Loucy (cell line): ENCODE data around the gene AMY2B.
"Not testable (repeated sequence)": the region's sequence is repeated elsewhere in the genome, so short reads cannot be mapped to it uniquely, and the experiment has no call there.

Experiments
- H2AFZ ChIP-seq: fragments of 200-600 bp; sonication (generic); 2 replicates; pipeline ENCODE4 v1.6.0; 2016; ENCODE audit warnings: antibody characterized with exemption, mild to moderate bottlenecking, low read length, moderate library complexity
- H3F3A ChIP-seq: fragments of 200-600 bp; 2 replicates; pipeline ENCODE4 v1.6.0; 2016; ENCODE audit warnings: antibody characterized with exemption, low read depth, mild to moderate bottlenecking
- H3K27me3 ChIP-seq: fragments of 200-600 bp; sonication (generic); 2 replicates; pipeline ENCODE4 v1.6.1; 2014; ENCODE audit warnings: low read length, mild to moderate bottlenecking; ENCODE audit not compliant: insufficient read depth, poor library complexity, severe bottlenecking
- H3K36me3 ChIP-seq: fragments of 200-600 bp; sonication (generic); 2 replicates; pipeline ENCODE4 v1.6.1; 2016; ENCODE audit warnings: low read length; ENCODE audit not compliant: insufficient read depth
- H3K4me1 ChIP-seq: fragments of 200-600 bp; sonication (generic); 2 replicates; pipeline ENCODE4 v1.5.1; 2014; ENCODE audit warnings: low read length, mild to moderate bottlenecking; ENCODE audit not compliant: insufficient read depth, poor library complexity, severe bottlenecking
- H3K4me2 ChIP-seq: fragments of 200-600 bp; sonication (generic); 2 replicates; pipeline ENCODE4 v1.6.0; 2014; ENCODE audit warnings: antibody characterized with exemption, low read length, low read depth, mild to moderate bottlenecking; ENCODE audit not compliant: poor library complexity, severe bottlenecking
- H3K4me3 ChIP-seq: fragments of 200-600 bp; sonication (generic); 2 replicates; pipeline ENCODE4 v1.5.1; 2014; ENCODE audit warnings: low read length, mild to moderate bottlenecking, mixed read lengths; ENCODE audit not compliant: poor library complexity, severe bottlenecking
- H3K79me2 ChIP-seq: fragments of 200-600 bp; sonication (generic); 2 replicates; pipeline ENCODE4 v1.6.1; 2014; ENCODE audit warnings: low read length; ENCODE audit not compliant: insufficient read depth
- H3K9ac ChIP-seq: fragments of 200-600 bp; sonication (generic); 2 replicates; pipeline ENCODE4 v1.6.0; 2014; ENCODE audit warnings: mild to moderate bottlenecking, low read depth, low read length, moderate library complexity; ENCODE audit not compliant: poor library complexity, severe bottlenecking
- H3K9me2 ChIP-seq: fragments of 200-600 bp; sonication (generic); replicated peaks from 2 replicates; pipeline ENCODE4 v1.6.1; 2016; ENCODE audit warnings: low read depth, low read length, mixed read lengths
- H3K9me3 ChIP-seq: fragments of 200-600 bp; sonication (generic); 2 replicates; pipeline ENCODE4 v1.6.1; 2014; ENCODE audit warnings: mild to moderate bottlenecking, antibody characterized with exemption, low read length, low read depth; ENCODE audit not compliant: insufficient read depth
- H4K20me1 ChIP-seq: fragments of 200-600 bp; sonication (generic); 2 replicates; pipeline ENCODE4 v1.6.0; 2014; ENCODE audit warnings: antibody characterized with exemption, low read length, mild to moderate bottlenecking; ENCODE audit not compliant: insufficient read depth, poor library complexity, severe bottlenecking
- EZH2phosphoT487 ChIP-seq: fragments of 200-600 bp; IDR thresholded peaks from 2 replicates; pipeline ENCODE4 v1.6.1; 2018; ENCODE audit warnings: antibody characterized with exemption, mild to moderate bottlenecking, moderate library complexity, borderline replicate concordance
- TF ChIP-seq, protein P1 (sequence below): fragments of 200-600 bp; sonication (generic); conservative IDR thresholded peaks from 2 replicates; pipeline ENCODE4 v1.5.1; 2014; ENCODE audit warnings: mild to moderate bottlenecking, antibody characterized with exemption, low read length

The AMY2B gene

DNA sequence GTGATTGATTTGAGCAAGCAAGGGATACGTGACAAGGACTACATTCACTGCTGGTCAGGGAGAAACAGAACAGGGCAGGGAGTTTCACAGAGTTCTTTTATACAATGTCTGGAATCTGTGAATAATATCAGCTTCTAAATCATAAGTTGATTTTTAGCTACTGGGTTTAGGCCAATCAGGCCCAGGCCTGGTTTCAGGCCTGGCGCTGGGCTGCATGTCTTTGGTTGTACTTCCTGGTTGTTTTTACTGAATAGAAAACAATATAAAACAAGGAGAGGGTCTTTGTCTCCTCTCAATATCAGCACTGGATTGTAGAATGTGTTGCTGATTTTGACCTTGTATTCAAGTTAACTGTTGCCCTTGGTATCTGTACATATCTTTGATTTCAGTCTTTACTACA is 45.0 kb downstream of the AMY2B start:
- no peaks in the 10 kb centered on the region for H3F3A ChIP-seq
- no peaks in the 10 kb centered on the region for H3K9me2 ChIP-seq
- H3K4me1 ChIP-seq, result no peaks in the 10 kb centered on the region
- no peak overlapping the region for H3K4me3 ChIP-seq
- TF ChIP-seq EZH2phosphoT487, result no peak
- TF ChIP-seq, protein P1, sequence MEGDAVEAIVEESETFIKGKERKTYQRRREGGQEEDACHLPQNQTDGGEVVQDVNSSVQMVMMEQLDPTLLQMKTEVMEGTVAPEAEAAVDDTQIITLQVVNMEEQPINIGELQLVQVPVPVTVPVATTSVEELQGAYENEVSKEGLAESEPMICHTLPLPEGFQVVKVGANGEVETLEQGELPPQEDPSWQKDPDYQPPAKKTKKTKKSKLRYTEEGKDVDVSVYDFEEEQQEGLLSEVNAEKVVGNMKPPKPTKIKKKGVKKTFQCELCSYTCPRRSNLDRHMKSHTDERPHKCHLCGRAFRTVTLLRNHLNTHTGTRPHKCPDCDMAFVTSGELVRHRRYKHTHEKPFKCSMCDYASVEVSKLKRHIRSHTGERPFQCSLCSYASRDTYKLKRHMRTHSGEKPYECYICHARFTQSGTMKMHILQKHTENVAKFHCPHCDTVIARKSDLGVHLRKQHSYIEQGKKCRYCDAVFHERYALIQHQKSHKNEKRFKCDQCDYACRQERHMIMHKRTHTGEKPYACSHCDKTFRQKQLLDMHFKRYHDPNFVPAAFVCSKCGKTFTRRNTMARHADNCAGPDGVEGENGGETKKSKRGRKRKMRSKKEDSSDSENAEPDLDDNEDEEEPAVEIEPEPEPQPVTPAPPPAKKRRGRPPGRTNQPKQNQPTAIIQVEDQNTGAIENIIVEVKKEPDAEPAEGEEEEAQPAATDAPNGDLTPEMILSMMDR, result no peak
- H4K20me1 ChIP-seq, result no peaks in the 10 kb centered on the region
- H3K9ac ChIP-seq, result no peak overlapping the region
- no peaks in the 10 kb centered on the region for H3K36me3 ChIP-seq
- no peaks in the 10 kb centered on the region for H3K9me3 ChIP-seq
- no peak overlapping the region for H2AFZ ChIP-seq
- no peak overlapping the region for H3K4me2 ChIP-seq
- no peaks in the 10 kb centered on the region for H3K27me3 ChIP-seq
- H3K79me2 ChIP-seq, result no peaks in the 10 kb centered on the region

- not testable (repeated sequence) for H3K4me1 ChIP-seq, H4K20me1 ChIP-seq, H3K79me2 ChIP-seq, H3K4me2 ChIP-seq, H3K9me3 ChIP-seq, H3K9me2 ChIP-seq, H3K4me3 ChIP-seq, H3K36me3 ChIP-seq, H3K27me3 ChIP-seq, H3F3A ChIP-seq, H3K9ac ChIP-seq, H2AFZ ChIP-seq
These were observed 45.6 kb downstream of the AMY2B start, which contains the start of gene AMY2A for GRCh38 chr1:103616994-103617477. Gene AMY2A (plus strand): TSS chr1:103617427. CDS start chr1:103617441, 14 bp downstream.

DNA sequence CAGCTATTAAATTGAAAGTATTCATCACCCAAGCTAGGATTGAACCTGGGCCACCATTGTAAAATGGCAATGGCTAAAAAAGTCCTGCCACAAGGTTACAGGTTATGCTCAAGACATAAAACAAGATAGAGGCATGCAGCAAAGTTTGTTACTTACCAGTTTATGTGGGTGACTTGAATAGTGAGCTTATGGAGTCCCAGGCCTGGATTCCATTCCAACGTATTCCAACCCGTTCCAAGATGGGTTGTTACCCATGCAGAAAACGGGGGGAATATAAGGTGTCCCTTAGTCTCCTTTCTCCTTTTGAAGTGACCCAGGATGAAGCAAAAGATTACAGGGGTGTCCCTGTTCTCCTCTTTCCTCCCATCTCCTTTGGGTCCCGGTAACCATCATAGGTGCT is 56.0 kb downstream of the AMY2B start:
- not testable (repeated sequence) for H4K20me1 ChIP-seq, H3K27me3 ChIP-seq, H2AFZ ChIP-seq, H3K4me3 ChIP-seq, H3K4me2 ChIP-seq, H3K9me3 ChIP-seq, H3K36me3 ChIP-seq, H3K9me2 ChIP-seq, H3K9ac ChIP-seq, H3K4me1 ChIP-seq, H3F3A ChIP-seq, H3K79me2 ChIP-seq
